WTC11 (cell line): ENCODE data around the gene PTGES3L. TPM values are rescaled to one million over a fixed set of nuclear protein-coding genes. Genes with fewer than 3 reads are reported as not detected.
A peak's percentile ranks its signal among the peaks of the same experiment; 100 is the strongest.
"Not testable (repeated sequence)": the region's sequence is repeated elsewhere in the genome, so short reads cannot be mapped to it uniquely, and the experiment has no call there.

Source experiments
- ATAC-seq: fragments of 200-7000 bp; cut with Tn5 transposase; 2 replicates; pipeline ENCODE4 v1.10.0; 2021; ENCODE audit warnings: mild to moderate bottlenecking, moderate library complexity
- CTCF ChIA-PET: fragments of 300-600 bp; sonication (Branson Sonifier 250); formaldehyde crosslinking; loops from one replicate; lab custom pipeline; 2021; ENCODE audit warnings: antibody characterized with exemption; lab: Charles Lee
- POLR2A ChIA-PET: fragments of 350-600 bp; sonication (Branson Sonifier 250); formaldehyde crosslinking; loops from one replicate; lab custom pipeline; 2021; ENCODE audit warnings: antibody characterized with exemption; lab: Charles Lee
- DNase-seq: peaks from one replicate; pipeline ENCODE4 v3.0.0; 2021; ENCODE audit warnings: low spot score
- H3K27ac Mint-ChIP-seq: 2 replicates; pipeline ENCODE4 v1.8.0; 2021; ENCODE audit warnings: mixed read lengths
- H3K27me3 Mint-ChIP-seq: 2 replicates; pipeline ENCODE4 v1.8.0; 2021; ENCODE audit warnings: low read depth, mild to moderate bottlenecking, moderate library complexity, mixed read lengths
- H3K36me3 Mint-ChIP-seq: 2 replicates; pipeline ENCODE4 v1.8.0; 2021; ENCODE audit warnings: mixed read lengths
- H3K4me1 Mint-ChIP-seq: 2 replicates; pipeline ENCODE4 v1.8.0; 2022; ENCODE audit warnings: mixed read lengths
- H3K4me3 Mint-ChIP-seq: 2 replicates; pipeline ENCODE4 v1.8.0; 2021; ENCODE audit warnings: mild to moderate bottlenecking, moderate library complexity, mixed read lengths
- H3K9me3 Mint-ChIP-seq: 2 replicates; pipeline ENCODE4 v1.8.0; 2021; ENCODE audit warnings: mixed read lengths
- AR ChIP-seq: fragments of 250-450 bp; sonication (Bioruptor Pico); IDR thresholded peaks from 2 replicates; pipeline ENCODE4 v1.9.0; 2021; ENCODE audit warnings: mild to moderate bottlenecking
- FOXJ3 ChIP-seq: sonication (generic); formaldehyde crosslinking; IDR thresholded peaks from 2 replicates; pipeline ENCODE4 v1.9.0; 2021; ENCODE audit warnings: missing genetic modification reagents, mild to moderate bottlenecking, borderline replicate concordance
- RELA ChIP-seq: sonication (generic); formaldehyde crosslinking; IDR thresholded peaks from 2 replicates; pipeline ENCODE4 v1.8.1; 2022; ENCODE audit warnings: missing genetic modification reagents, mild to moderate bottlenecking, borderline replicate concordance
- SOX15 ChIP-seq: fragments of 250-450 bp; sonication (Bioruptor Pico); IDR thresholded peaks from 2 replicates; pipeline ENCODE4 v1.9.0; 2021; ENCODE audit warnings: mild to moderate bottlenecking
- ZNF425 ChIP-seq: fragments of 250-450 bp; sonication (Bioruptor Pico); conservative IDR thresholded peaks from 2 replicates; pipeline ENCODE4 v1.9.0; 2021; ENCODE audit warnings: mild to moderate bottlenecking
- total RNA-seq: library from RNA; stranded (reverse); gene quantifications from 3 replicates; pipeline ENCODE4 v1.2.3, GENCODE V29; 2021
- TF ChIP-seq, protein P1 (sequence below): fragments of 250-450 bp; sonication (Bioruptor Pico); IDR thresholded peaks from 2 replicates; pipeline ENCODE4 v1.9.0; 2021; ENCODE audit warnings: mild to moderate bottlenecking, borderline replicate concordance
- TF ChIP-seq, protein P2 (sequence below): fragments of 250-450 bp; sonication (Bioruptor Pico); IDR thresholded peaks from 2 replicates; pipeline ENCODE4 v1.8.0; 2021; ENCODE audit warnings: mild to moderate bottlenecking
- TF ChIP-seq, protein P3 (sequence below): sonication (generic); formaldehyde crosslinking; IDR thresholded peaks from 2 replicates; pipeline ENCODE4 v1.8.0; 2023; ENCODE audit warnings: missing genetic modification reagents, mild to moderate bottlenecking, borderline replicate concordance

The PTGES3L gene
- total RNA-seq, 1 experiment from 2014 or later, result 2.1 TPM

DNA sequence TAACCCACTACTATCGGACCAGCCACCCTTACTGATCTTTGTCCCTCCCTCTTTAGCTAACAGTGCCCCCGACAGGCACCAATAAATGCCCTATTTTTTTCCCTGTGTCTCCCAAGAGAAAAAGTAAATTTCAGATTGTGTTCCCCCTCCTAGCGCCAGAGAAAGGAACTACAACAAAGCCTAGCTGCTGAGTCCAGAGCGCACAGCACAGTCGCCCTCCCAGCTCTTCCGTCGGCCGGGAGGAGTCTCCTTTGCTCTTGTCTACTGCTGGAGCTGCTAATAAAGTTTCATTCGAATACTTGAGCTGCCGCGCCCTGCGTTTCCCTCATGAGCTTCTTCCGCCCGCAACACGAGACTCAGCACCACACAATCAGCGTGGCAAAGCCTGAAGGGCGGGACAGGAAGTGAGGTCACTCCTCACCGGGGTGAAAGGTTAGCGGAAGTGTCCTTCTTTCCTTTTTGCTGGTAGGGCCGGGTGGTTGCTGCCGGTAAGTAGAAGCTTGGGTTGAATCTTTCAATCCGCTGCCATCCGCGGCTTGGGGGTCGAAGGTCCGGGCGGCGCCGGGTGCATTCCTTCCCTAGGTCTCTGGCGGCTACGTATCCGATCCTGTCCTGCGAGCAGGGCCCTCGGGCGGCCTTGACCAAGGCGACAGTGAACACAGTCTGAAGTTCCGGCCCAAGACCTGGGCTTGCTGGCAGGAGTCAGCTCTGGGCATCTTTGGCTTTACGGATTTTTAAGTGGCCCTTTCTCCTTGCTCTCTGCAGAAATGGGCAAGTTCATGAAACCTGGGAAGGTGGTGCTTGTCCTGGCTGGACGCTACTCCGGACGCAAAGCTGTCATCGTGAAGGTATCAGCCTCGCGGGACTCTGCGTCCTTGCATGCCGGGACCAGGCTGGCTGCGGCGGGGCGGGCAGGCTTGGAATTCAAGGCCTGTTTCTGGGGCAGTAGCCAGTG lies 18.4 kb upstream of the PTGES3L start, which contains the start of gene RPL27 (continued):
- TF ChIP-seq, protein P1, sequence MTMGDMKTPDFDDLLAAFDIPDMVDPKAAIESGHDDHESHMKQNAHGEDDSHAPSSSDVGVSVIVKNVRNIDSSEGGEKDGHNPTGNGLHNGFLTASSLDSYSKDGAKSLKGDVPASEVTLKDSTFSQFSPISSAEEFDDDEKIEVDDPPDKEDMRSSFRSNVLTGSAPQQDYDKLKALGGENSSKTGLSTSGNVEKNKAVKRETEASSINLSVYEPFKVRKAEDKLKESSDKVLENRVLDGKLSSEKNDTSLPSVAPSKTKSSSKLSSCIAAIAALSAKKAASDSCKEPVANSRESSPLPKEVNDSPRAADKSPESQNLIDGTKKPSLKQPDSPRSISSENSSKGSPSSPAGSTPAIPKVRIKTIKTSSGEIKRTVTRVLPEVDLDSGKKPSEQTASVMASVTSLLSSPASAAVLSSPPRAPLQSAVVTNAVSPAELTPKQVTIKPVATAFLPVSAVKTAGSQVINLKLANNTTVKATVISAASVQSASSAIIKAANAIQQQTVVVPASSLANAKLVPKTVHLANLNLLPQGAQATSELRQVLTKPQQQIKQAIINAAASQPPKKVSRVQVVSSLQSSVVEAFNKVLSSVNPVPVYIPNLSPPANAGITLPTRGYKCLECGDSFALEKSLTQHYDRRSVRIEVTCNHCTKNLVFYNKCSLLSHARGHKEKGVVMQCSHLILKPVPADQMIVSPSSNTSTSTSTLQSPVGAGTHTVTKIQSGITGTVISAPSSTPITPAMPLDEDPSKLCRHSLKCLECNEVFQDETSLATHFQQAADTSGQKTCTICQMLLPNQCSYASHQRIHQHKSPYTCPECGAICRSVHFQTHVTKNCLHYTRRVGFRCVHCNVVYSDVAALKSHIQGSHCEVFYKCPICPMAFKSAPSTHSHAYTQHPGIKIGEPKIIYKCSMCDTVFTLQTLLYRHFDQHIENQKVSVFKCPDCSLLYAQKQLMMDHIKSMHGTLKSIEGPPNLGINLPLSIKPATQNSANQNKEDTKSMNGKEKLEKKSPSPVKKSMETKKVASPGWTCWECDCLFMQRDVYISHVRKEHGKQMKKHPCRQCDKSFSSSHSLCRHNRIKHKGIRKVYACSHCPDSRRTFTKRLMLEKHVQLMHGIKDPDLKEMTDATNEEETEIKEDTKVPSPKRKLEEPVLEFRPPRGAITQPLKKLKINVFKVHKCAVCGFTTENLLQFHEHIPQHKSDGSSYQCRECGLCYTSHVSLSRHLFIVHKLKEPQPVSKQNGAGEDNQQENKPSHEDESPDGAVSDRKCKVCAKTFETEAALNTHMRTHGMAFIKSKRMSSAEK (CRISPR knock-in tag), result no peak

- no peaks in the 10 kb centered on the region; the same call in 1 of the 2 replicates for H3K27me3 Mint-ChIP-seq
- TF ChIP-seq FOXJ3 (CRISPR knock-in tag) (no peak), RELA (no peak), SOX15 (CRISPR knock-in tag) (no peak)
- TF ChIP-seq, protein P2, sequence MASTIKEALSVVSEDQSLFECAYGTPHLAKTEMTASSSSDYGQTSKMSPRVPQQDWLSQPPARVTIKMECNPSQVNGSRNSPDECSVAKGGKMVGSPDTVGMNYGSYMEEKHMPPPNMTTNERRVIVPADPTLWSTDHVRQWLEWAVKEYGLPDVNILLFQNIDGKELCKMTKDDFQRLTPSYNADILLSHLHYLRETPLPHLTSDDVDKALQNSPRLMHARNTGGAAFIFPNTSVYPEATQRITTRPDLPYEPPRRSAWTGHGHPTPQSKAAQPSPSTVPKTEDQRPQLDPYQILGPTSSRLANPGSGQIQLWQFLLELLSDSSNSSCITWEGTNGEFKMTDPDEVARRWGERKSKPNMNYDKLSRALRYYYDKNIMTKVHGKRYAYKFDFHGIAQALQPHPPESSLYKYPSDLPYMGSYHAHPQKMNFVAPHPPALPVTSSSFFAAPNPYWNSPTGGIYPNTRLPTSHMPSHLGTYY (CRISPR knock-in tag), result no peak
- TF ChIP-seq, all 79 proteins: peak for 0
- peaks cover 52% of the 10 kb centered on the region for H3K36me3 Mint-ChIP-seq
- peaks cover 31% of the 10 kb centered on the region for H3K4me1 Mint-ChIP-seq
- H3K9me3 Mint-ChIP-seq, result no peaks in the 10 kb centered on the region
- ChIA-PET POLR2A (interaction anchor here (0.5 to 2.3 kb wide), 15 partner anchors 9 to 318 kb away, joined by 3 to 27 read pairs (median 7); partner anchors contain the start of genes BECN1, BRCA1, IFI35 and PSME3), CTCF (interaction anchor here (0.7 to 3.4 kb wide), 54 partner anchors 9 to 609 kb away, joined by 3 to 28 read pairs (median 5); partner anchors contain the start of genes AOC2, BECN1, BRCA1 and IFI35)
- DNase-seq (no peak), ATAC-seq (no peak)
- peak overlapping the region; percentile 99 for H3K27ac Mint-ChIP-seq
- peak overlapping the region; percentile 100 for H3K4me3 Mint-ChIP-seq
These were observed 17.6 kb upstream of the PTGES3L start for GRCh38 chr17:42997390-42997983.

GRCh38 chr17:42993913-42994312 lies 14.0 kb upstream of the PTGES3L start:
- H3K27ac Mint-ChIP-seq, CTCF ChIA-PET, H3K4me3 Mint-ChIP-seq, H3K27me3 Mint-ChIP-seq, DNase-seq, POLR2A ChIA-PET, ATAC-seq, H3K9me3 Mint-ChIP-seq: not testable (repeated sequence)
- peaks cover 48% of the 10 kb centered on the region for H3K36me3 Mint-ChIP-seq
- H3K4me1 Mint-ChIP-seq, result peaks cover 14% of the 10 kb centered on the region

DNA sequence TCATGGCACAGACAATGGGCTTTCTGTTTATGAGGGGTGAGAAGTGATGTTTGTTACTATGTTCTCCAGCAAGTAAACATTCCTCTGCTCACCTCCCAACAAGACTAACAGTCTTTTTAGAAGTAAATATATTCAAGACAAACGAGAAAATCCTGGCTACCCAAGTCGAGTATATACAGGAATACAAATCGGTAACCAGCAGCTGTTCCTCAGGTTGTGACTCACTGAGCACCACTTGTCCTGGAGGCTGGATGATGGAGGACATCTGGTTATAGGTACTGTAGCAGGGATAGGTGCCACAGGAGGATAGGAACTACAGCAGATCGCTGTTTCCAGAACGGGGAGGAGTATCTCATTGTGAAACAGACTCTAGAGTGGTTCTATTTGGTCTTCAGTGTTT lies 13.0 kb upstream of the PTGES3L start:
- H3K9me3 Mint-ChIP-seq, result no peaks in the 10 kb centered on the region
- CTCF ChIA-PET, result interaction anchor here (0.6 kb wide), 1 partner anchor 82 kb away, joined by 3 read pairs; no protein-coding TSS in a partner anchor
- H3K27me3 Mint-ChIP-seq, result no peaks in the 10 kb centered on the region
- no peak overlapping the region for H3K4me3 Mint-ChIP-seq
- TF ChIP-seq, protein P3, sequence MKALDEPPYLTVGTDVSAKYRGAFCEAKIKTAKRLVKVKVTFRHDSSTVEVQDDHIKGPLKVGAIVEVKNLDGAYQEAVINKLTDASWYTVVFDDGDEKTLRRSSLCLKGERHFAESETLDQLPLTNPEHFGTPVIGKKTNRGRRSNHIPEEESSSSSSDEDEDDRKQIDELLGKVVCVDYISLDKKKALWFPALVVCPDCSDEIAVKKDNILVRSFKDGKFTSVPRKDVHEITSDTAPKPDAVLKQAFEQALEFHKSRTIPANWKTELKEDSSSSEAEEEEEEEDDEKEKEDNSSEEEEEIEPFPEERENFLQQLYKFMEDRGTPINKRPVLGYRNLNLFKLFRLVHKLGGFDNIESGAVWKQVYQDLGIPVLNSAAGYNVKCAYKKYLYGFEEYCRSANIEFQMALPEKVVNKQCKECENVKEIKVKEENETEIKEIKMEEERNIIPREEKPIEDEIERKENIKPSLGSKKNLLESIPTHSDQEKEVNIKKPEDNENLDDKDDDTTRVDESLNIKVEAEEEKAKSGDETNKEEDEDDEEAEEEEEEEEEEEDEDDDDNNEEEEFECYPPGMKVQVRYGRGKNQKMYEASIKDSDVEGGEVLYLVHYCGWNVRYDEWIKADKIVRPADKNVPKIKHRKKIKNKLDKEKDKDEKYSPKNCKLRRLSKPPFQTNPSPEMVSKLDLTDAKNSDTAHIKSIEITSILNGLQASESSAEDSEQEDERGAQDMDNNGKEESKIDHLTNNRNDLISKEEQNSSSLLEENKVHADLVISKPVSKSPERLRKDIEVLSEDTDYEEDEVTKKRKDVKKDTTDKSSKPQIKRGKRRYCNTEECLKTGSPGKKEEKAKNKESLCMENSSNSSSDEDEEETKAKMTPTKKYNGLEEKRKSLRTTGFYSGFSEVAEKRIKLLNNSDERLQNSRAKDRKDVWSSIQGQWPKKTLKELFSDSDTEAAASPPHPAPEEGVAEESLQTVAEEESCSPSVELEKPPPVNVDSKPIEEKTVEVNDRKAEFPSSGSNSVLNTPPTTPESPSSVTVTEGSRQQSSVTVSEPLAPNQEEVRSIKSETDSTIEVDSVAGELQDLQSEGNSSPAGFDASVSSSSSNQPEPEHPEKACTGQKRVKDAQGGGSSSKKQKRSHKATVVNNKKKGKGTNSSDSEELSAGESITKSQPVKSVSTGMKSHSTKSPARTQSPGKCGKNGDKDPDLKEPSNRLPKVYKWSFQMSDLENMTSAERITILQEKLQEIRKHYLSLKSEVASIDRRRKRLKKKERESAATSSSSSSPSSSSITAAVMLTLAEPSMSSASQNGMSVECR (CRISPR knock-in tag), result no peak
- TF ChIP-seq ZNF425 (CRISPR knock-in tag) (no peak), AR (CRISPR knock-in tag) (no peak)
- no peak overlapping the region for H3K27ac Mint-ChIP-seq
- peaks cover 10% of the 10 kb centered on the region for H3K4me1 Mint-ChIP-seq
- ATAC-seq, result no peak
- POLR2A ChIA-PET, result no interaction called here
- DNase-seq, result no peak
- H3K36me3 Mint-ChIP-seq, result peaks cover 52% of the 10 kb centered on the region
